ENCODE results near the gene AADACL2.
"Not testable (repeated sequence)": the region's sequence is repeated elsewhere in the genome, so short reads cannot be mapped to it uniquely, and the experiment has no call there.

AADACL2 gene

GRCh38 chr3:151753846-151754245, 20.1 kb downstream of the AADACL2 start:
- Histone ChIP-seq H3K27ac (ENCODE audit: insufficient read depth, low read length, poor library complexity, severe bottlenecking) (no peak overlapping the region), H3K9me3 (ENCODE audit: control insufficient read depth, low read length) (no peaks in the 10 kb centered on the region), H3K36me3 (ENCODE audit: control insufficient read depth, insufficient read depth, low read length) (no peaks in the 10 kb centered on the region), H3K27me3 (replicated peaks; ENCODE audit: control insufficient read depth, insufficient read depth, low read length, poor library complexity, severe bottlenecking) (no peaks in the 10 kb centered on the region), H3K4me3 (ENCODE audit: insufficient read depth, low read depth, low read length, poor library complexity, severe bottlenecking) (no peak overlapping the region), H3K4me1 (ENCODE audit: control insufficient read depth, insufficient read depth, low read length, poor library complexity, severe bottlenecking) (no peaks in the 10 kb centered on the region)
- no peak for DNase-seq

DNA sequence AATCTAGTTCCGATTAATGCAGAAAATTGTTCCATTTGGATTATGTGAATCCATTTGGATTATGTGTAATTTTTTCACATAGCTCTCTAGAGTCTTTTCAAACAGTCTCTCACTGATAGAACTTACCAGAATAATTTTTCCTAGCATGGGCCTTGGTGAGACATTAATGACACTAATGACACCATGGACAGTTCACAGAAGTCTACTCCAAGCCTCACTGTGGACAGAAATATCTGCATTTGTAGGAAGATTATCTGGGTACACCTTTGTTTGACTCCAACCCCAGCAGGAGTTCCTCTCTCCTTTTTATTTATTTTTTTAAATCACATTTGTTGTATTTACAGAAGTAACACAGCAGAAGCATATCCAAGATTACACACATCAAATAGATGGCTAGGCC, 27.9 kb downstream of the AADACL2 start:
- DNase-seq = no peak
- no peaks in the 10 kb centered on the region for H3K36me3 ChIP-seq (ENCODE audit: control insufficient read depth, insufficient read depth, low read length)
- no peaks in the 10 kb centered on the region for H3K27me3 ChIP-seq (replicated peaks; ENCODE audit: control insufficient read depth, insufficient read depth, low read length, poor library complexity, severe bottlenecking)
- no peaks in the 10 kb centered on the region for H3K9me3 ChIP-seq (ENCODE audit: control insufficient read depth, low read length)
- no peak overlapping the region for H3K4me3 ChIP-seq (ENCODE audit: insufficient read depth, low read depth, low read length, poor library complexity, severe bottlenecking)
- H3K4me1 ChIP-seq (ENCODE audit: control insufficient read depth, insufficient read depth, low read length, poor library complexity, severe bottlenecking) = no peaks in the 10 kb centered on the region
- no peak overlapping the region for H3K27ac ChIP-seq (ENCODE audit: insufficient read depth, low read length, poor library complexity, severe bottlenecking)

DNA sequence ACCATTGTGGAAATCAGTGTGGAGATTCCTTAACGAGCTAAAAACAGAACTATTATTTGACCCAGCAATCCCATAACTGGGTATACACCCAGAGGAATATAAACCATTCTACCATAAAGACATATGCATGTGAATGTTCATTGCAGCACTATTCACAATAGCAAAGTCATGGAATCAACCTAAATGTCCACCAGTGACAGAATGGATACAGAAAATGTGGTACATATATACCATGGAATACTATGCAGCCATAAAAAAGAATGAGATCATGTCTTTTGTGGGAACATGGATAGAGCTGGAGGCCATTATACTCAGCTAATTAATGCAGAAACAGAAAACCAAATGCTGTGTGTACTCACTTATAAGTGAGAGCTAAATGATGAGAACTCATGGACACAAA, 31.0 kb downstream of the AADACL2 start:
- H3K27me3 ChIP-seq (replicated peaks; ENCODE audit: control insufficient read depth, insufficient read depth, low read length, poor library complexity, severe bottlenecking); H3K4me3 ChIP-seq (ENCODE audit: insufficient read depth, low read depth, low read length, poor library complexity, severe bottlenecking); H3K36me3 ChIP-seq (ENCODE audit: control insufficient read depth, insufficient read depth, low read length); H3K9me3 ChIP-seq (ENCODE audit: control insufficient read depth, low read length); DNase-seq; H3K27ac ChIP-seq (ENCODE audit: insufficient read depth, low read length, poor library complexity, severe bottlenecking); H3K4me1 ChIP-seq (ENCODE audit: control insufficient read depth, insufficient read depth, low read length, poor library complexity, severe bottlenecking): not testable (repeated sequence)

GRCh38 chr3:151765685-151766084, 32.0 kb downstream of the AADACL2 start:
- Histone ChIP-seq H3K4me3 (ENCODE audit: insufficient read depth, low read depth, low read length, poor library complexity, severe bottlenecking) (no peak overlapping the region), H3K36me3 (ENCODE audit: control insufficient read depth, insufficient read depth, low read length) (no peaks in the 10 kb centered on the region), H3K27me3 (replicated peaks; ENCODE audit: control insufficient read depth, insufficient read depth, low read length, poor library complexity, severe bottlenecking) (no peaks in the 10 kb centered on the region), H3K27ac (ENCODE audit: insufficient read depth, low read length, poor library complexity, severe bottlenecking) (no peak overlapping the region), H3K4me1 (ENCODE audit: control insufficient read depth, insufficient read depth, low read length, poor library complexity, severe bottlenecking) (no peaks in the 10 kb centered on the region), H3K9me3 (ENCODE audit: control insufficient read depth, low read length) (no peaks in the 10 kb centered on the region)
- no peak for DNase-seq

GRCh38 chr3:151766454-151766853, 32.7 kb downstream of the AADACL2 start:
- Histone ChIP-seq H3K27me3 (replicated peaks; ENCODE audit: control insufficient read depth, insufficient read depth, low read length, poor library complexity, severe bottlenecking) (no peaks in the 10 kb centered on the region), H3K9me3 (ENCODE audit: control insufficient read depth, low read length) (no peaks in the 10 kb centered on the region), H3K4me1 (ENCODE audit: control insufficient read depth, insufficient read depth, low read length, poor library complexity, severe bottlenecking) (no peaks in the 10 kb centered on the region), H3K36me3 (ENCODE audit: control insufficient read depth, insufficient read depth, low read length) (no peaks in the 10 kb centered on the region), H3K4me3 (ENCODE audit: insufficient read depth, low read depth, low read length, poor library complexity, severe bottlenecking) (no peak overlapping the region), H3K27ac (ENCODE audit: insufficient read depth, low read length, poor library complexity, severe bottlenecking) (no peak overlapping the region)
- no peak for DNase-seq

DNA sequence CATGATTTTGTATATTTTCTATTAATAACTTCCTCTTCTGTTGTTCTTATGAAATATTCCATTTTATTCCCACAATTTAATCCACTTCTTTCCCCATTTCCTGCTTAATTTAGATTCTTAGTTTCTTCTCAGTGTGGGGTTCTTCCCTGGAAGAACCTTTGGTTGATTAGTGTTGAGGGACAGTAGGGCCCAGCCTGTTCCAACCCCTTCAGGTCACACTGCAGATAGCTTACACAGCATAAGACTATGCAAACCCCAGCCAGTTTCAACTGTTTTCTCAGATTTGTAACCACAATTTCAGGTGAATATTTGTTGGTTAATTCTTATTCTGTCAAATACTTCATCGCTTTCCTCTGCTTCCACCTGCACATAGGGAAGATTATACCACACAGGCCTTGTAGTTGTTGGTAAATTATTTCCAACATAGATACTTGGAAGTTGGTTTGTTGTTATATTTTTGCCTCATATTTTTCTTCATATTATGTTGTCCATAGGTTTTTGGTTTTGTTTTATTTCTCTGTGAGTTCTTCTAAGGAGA, 34.7 kb downstream of the AADACL2 start:
- Histone ChIP-seq H3K27me3 (replicated peaks; ENCODE audit: control insufficient read depth, insufficient read depth, low read length, poor library complexity, severe bottlenecking) (no peaks in the 10 kb centered on the region), H3K27ac (ENCODE audit: insufficient read depth, low read length, poor library complexity, severe bottlenecking) (no peak overlapping the region), H3K4me3 (ENCODE audit: insufficient read depth, low read depth, low read length, poor library complexity, severe bottlenecking) (no peak overlapping the region), H3K4me1 (ENCODE audit: control insufficient read depth, insufficient read depth, low read length, poor library complexity, severe bottlenecking) (no peaks in the 10 kb centered on the region), H3K36me3 (ENCODE audit: control insufficient read depth, insufficient read depth, low read length) (no peaks in the 10 kb centered on the region), H3K9me3 (ENCODE audit: control insufficient read depth, low read length) (no peaks in the 10 kb centered on the region)
- DNase-seq = no peak

DNA sequence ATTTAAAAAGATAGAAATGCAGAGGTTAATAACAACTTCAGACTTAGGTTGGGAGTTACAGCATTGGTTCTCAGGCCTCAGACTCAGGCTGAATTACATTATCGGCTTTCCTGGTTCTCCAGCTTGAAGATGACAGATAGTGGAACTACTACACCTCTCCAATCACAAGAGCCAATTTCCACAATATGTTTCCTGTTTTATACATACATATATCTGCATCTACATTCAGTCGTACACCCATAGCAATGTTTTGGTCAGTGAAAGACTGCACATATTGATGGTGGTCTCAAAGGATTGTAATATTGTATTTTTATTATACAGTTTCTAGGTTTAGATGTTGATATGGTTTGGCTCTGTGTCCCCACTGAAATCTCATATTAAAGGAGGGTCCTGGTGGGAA, 35.4 kb downstream of the AADACL2 start:
- Histone ChIP-seq H3K27me3 (replicated peaks; ENCODE audit: control insufficient read depth, insufficient read depth, low read length, poor library complexity, severe bottlenecking) (no peaks in the 10 kb centered on the region), H3K36me3 (ENCODE audit: control insufficient read depth, insufficient read depth, low read length) (no peaks in the 10 kb centered on the region), H3K4me3 (ENCODE audit: insufficient read depth, low read depth, low read length, poor library complexity, severe bottlenecking) (no peak overlapping the region), H3K27ac (ENCODE audit: insufficient read depth, low read length, poor library complexity, severe bottlenecking) (no peak overlapping the region), H3K4me1 (ENCODE audit: control insufficient read depth, insufficient read depth, low read length, poor library complexity, severe bottlenecking) (no peaks in the 10 kb centered on the region), H3K9me3 (ENCODE audit: control insufficient read depth, low read length) (no peaks in the 10 kb centered on the region)
- DNase-seq = no peak

DNA sequence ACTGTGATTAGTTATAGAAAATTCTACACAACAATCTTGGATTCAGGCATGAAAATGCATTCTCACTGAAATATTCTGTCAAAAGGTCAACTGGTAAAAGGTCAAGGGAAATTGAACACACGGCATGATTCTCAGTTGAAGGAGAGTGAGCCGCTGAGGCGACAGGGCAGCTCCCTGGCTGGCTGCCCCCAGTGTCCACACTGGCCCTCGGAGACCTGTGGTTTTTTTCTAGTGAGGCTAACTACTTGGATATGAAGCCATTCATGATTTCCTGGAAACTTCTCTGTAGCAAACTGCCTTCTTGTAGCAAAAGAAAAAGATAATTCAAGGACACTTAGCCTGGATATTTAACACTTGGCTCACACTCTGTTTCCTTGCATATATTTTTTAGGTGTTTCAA, 37.2 kb downstream of the AADACL2 start:
- Histone ChIP-seq H3K27ac (ENCODE audit: insufficient read depth, low read length, poor library complexity, severe bottlenecking) (no peak overlapping the region), H3K4me1 (ENCODE audit: control insufficient read depth, insufficient read depth, low read length, poor library complexity, severe bottlenecking) (no peaks in the 10 kb centered on the region), H3K9me3 (ENCODE audit: control insufficient read depth, low read length) (no peaks in the 10 kb centered on the region), H3K36me3 (ENCODE audit: control insufficient read depth, insufficient read depth, low read length) (no peaks in the 10 kb centered on the region), H3K27me3 (replicated peaks; ENCODE audit: control insufficient read depth, insufficient read depth, low read length, poor library complexity, severe bottlenecking) (no peaks in the 10 kb centered on the region), H3K4me3 (ENCODE audit: insufficient read depth, low read depth, low read length, poor library complexity, severe bottlenecking) (no peak overlapping the region)
- no peak for DNase-seq

DNA sequence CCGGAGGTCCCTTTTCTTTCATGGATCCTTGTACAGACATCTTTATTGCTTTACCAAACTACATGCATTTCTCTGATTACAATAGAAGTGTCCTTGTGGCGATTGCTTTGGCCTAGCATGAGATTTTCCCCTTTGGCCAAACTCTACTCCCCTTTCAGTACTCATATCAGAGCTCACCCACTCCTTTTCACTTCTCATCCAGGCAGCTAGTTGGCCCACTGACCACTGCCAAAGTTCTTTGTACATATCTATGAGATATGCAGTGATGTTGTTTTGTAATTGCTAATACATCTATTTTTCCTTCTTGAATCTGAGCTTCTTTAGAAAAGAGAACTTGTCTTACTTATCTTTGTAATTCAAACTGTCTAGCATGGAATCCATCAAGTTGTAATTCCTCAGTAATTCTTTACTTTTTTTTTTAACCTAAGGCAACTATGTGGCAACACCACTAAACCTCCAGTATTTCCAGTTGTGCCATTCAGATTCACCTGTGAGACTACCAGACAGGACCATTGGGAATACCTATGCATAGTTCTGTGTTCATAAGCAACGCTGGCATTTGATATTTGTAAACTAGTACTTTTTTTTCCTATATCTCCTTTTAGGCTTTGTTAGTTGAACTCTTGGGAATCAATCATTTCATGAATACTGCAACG, 39.2 kb downstream of the AADACL2 start:
- Histone ChIP-seq H3K27ac (ENCODE audit: insufficient read depth, low read length, poor library complexity, severe bottlenecking) (no peak overlapping the region), H3K4me3 (ENCODE audit: insufficient read depth, low read depth, low read length, poor library complexity, severe bottlenecking) (no peak overlapping the region), H3K36me3 (ENCODE audit: control insufficient read depth, insufficient read depth, low read length) (no peaks in the 10 kb centered on the region), H3K4me1 (ENCODE audit: control insufficient read depth, insufficient read depth, low read length, poor library complexity, severe bottlenecking) (no peaks in the 10 kb centered on the region), H3K9me3 (ENCODE audit: control insufficient read depth, low read length) (no peaks in the 10 kb centered on the region), H3K27me3 (replicated peaks; ENCODE audit: control insufficient read depth, insufficient read depth, low read length, poor library complexity, severe bottlenecking) (no peaks in the 10 kb centered on the region)
- DNase-seq = no peak

DNA sequence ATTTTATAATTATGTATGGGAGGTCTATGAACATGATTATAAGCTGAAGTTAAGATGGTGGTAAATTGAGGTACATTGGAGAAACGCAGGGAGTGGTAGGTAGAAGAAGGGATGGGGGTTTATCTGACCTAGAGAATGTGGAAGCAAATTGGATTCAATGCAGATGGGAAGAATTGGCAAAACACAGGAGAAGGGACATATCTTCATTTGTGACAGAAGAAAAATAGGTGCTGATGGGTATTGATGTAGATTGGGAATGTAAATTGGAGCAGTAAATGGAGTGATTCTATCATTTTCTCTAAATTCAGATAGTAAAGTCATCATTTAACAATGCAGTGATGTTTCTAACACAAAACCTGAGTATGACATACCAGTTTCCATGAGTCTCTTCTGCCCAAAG, 40.5 kb downstream of the AADACL2 start:
- Histone ChIP-seq H3K9me3 (ENCODE audit: control insufficient read depth, low read length) (no peaks in the 10 kb centered on the region), H3K4me1 (ENCODE audit: control insufficient read depth, insufficient read depth, low read length, poor library complexity, severe bottlenecking) (no peaks in the 10 kb centered on the region), H3K36me3 (ENCODE audit: control insufficient read depth, insufficient read depth, low read length) (no peaks in the 10 kb centered on the region), H3K4me3 (ENCODE audit: insufficient read depth, low read depth, low read length, poor library complexity, severe bottlenecking) (no peak overlapping the region), H3K27me3 (replicated peaks; ENCODE audit: control insufficient read depth, insufficient read depth, low read length, poor library complexity, severe bottlenecking) (no peaks in the 10 kb centered on the region), H3K27ac (ENCODE audit: insufficient read depth, low read length, poor library complexity, severe bottlenecking) (no peak overlapping the region)
- DNase-seq = no peak
